Globus pallidus (tissue), 1 donor: ENCODE data around the gene SRMS.
"Not testable (repeated sequence)": the region's sequence is repeated elsewhere in the genome, so short reads cannot be mapped to it uniquely, and the experiment has no call there.

Experiments
- DNase-seq: peaks from one replicate; pipeline ENCODE4 v3.0.0-alpha.2; 2015; ENCODE audit warnings: low spot score

The SRMS gene

DNA sequence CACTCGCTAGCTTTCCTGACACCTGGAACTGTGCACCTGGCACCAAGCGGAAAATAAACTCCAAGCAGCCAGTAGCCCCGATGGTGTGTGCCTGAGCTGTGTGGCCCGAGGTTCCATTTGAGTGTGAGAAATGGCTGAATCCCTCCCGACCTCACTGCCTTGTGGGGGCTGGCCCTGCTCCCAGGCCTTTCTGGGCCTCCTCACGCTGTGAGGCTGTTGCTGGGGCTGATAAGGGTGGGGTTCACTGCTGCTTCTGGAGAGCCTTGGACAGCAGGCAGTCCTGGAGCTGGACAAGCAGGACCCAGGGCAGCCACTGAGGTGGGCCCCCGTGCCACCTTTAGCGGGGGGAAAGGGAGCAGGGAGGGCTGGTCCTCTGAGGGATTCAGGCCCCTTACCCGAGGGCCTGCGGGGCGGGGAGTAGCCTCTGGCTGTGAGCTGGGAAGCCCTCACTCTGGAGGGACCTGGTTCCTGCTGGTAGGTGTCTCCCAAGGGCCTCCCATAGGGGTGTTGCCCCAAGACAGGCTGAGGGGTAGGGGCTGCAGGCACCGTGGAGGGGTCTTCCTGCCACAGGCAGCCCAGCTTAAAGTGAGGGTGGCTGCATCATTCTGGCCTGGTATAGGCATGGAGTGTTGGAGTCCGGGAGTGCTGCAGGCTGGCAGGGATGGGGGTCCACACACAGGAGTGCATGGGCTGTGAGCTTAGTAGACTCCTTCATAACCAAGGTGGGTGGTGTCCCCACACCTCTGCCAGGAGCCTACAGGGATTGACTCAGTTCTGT lies 25.3 kb downstream of the SRMS start:
- no peak for DNase-seq

GRCh38 chr20:63521602-63522001 lies 25.9 kb downstream of the SRMS start:
- no peak for DNase-seq

DNA sequence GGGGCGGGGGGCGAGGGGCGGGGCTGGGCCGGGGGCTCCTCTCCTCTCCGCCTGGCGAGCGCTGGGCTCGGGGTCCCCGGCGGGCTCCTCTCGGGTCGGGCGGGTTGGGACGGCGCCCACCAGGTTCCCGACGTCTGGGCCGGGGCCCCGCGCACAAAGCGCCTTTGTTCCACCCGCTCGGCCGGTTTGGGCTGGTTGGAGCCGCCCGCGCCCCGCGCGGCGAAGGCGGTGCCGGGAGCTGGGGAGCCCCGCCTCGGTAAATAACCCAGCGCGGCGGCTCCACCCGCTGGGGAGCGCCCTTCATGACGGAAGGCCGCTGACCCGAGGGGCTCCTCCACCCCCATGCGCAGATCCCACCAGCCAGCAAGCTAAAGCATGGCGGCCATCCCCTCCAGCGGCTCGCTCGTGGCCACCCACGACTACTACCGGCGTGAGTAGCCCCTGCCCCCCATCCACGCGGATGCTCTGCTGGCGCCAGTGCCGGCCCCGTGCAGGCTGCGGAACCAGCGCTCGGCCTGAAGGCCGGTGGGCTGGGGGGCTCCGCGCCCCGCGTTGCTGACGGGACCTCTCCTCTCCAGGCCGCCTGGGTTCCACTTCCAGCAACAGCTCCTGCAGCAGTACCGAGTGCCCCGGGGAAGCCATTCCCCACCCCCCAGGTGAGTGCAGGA lies 26.5 kb downstream of the SRMS start:
- DNase-seq = peak; percentile 80

- peak; percentile 82 for DNase-seq
Measured at GRCh38 chr20:63520504-63520933, 27.0 kb downstream of the SRMS start, which contains the start of gene PPDPF. Gene PPDPF, plus strand, starts transcription at chr20:63520765. Its CDS starts 544 bp downstream, at chr20:63521309.

DNA sequence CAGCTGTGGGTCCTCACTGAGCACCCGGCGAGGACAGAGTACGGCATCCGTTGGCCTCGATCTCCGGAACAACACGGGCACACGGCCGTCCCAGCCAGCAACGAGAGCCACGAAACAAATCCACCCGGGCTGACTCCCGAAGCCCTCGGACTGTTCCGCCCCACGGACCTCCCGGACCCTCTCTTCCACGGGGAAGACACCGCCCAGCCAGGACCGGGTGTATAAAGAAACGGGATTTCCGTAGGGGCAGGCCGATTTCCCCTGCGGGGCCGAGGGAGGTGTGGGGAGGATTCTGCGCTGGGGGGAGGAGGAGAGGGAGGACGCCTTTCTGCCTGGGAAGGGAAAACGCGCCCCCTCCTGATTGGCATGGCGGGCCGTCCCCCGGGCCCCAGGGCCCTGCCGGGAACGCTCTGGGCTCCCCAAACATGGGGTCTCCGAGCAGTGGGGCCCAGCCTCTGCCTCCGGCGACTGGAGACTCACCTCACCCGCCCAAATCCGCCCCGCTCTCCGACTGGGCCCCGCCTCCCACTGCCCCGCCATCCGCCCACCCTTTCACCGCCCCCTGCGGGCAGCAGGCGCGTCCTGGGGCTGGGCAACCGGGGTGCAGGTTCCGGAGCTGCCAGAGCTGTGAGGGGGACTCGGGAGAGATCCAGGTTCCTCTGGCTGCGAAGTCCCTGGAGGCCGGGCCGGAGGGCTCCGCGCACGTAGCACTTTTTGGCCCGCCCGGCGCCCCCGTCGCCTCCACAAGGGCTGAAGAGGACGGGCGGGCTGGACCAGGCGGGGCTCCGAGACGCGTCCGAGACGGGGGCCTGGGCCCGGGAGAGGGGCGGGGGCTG lies 27.7 kb downstream of the SRMS start:
- peak; percentile 26 for DNase-seq

DNA sequence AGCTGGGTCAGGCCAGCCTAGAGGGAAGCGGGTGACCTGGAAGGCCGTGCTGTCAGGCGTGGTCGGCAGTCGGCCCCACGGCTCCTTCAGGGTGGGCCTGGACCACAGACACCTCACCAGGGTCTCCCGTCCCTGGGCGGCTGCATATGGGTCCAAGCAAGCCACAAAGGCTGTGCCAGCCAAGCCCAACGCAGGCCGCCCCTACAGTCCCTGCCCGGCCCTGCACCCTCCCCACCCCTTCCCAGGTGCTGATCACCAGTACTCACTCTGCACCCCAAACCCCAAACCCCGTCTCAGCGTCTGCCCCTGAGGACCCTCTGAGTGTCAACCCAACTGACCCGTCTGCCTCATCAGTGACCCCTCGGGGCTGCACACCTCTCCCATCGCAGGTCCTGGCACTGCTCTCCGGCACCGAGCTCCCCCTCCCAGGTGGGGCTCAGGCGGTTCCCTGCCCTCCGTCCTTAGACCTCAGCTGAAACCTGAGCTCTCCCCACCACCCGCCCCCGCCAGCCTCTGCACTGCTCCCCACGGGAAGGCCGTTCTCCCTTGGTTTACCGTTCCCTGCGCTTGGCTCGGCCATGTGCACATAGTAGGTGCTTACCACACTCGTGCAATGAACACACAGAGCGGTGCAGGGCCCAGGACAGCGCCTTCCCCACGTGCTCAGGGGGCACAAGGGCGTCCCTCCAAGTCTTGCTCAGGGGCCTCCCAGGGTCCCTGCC lies 28.4 kb downstream of the SRMS start:
- no peak for DNase-seq

GRCh38 chr20:63518351-63518861 lies 29.1 kb downstream of the SRMS start:
- no peak for DNase-seq

GRCh38 chr20:63517376-63518309 lies 29.9 kb downstream of the SRMS start:
- no peak for DNase-seq

GRCh38 chr20:63514520-63514919 lies 33.0 kb downstream of the SRMS start:
- not testable (repeated sequence) for DNase-seq

GRCh38 chr20:63513207-63513606 lies 34.3 kb downstream of the SRMS start:
- no peak for DNase-seq

DNA sequence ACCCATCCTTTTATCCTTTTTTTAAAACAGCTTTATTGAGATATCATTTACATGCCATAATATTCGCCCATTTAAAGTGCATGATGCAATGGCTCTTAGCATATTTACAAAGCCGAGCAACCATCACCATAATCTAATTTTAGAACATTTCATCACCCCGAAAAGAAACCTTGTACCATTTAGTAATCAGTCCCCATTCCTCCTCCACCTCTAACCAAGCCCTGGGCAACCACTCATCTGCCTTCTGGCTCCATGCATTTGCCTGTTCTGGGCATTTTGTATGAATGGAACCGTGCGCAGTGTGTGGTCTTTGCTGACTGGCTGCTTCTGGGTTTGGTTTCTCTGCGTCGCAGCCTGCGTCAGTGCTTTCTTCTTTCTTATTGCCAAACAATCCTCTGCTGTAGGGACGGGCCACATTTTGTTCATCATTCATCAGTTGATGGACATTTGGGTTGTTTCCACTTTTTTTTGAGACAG lies 38.4 kb downstream of the SRMS start:
- no peak for DNase-seq

DNA sequence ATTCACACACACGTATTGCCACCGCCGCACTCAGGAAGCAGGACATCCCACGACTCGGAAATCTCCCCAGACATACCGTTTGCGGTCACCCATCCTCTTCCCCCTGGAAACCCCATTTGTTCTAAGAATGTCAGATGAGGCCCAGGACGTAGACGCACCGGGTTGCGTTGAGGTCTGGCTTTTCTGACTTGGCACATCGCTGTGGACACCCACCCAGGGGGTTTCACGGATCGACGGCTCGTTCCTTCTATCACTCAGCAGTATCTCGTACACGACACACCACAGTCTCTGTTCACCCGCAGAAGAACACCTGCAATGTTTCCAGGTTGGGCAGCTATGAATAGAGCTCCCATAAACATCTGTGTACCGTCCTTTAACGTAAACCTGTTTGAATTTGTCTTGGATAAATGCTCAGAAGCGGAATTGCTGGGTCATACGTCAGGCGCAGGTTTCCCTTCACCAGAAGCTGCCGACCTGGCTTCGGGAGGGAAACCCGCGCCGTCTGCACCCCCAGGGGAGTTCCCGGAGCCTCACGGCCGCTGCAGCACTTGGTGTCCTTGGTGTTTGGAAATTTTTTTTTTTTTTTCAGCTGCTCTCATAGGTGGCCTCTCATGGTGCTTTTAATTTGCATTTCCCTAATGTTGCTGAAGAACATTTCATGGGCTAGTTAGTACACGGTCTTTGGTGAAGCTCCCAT lies 39.3 kb downstream of the SRMS start:
- no peak for DNase-seq

- DNase-seq = no peak
Measured at GRCh38 chr20:63507083-63507743, 40.3 kb downstream of the SRMS start.

GRCh38 chr20:63505723-63506122 lies 41.8 kb downstream of the SRMS start:
- DNase-seq = no peak

GRCh38 chr20:63505281-63505680 lies 42.3 kb downstream of the SRMS start:
- DNase-seq = no peak

DNA sequence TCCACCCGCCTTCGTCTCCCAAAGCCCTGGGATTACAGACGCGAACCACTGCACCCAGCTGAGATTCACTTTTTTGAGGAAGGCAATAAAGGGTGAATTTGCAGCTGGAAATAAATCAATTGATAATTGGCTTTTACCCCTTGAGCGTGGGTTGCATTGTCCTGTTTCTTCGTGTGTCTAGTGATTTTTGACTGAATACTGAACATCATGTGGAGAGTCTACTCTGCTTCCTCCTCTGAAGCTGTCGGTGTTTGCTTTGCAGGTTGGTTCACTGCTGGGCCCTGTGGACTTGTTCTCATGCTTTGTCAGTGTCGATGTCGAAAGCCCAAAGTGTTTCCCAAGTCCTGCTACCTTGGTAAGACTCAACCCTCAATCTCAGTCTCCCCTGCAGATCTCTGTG lies 42.9 kb downstream of the SRMS start:
- no peak for DNase-seq

- DNase-seq = no peak
Measured at GRCh38 chr20:63503524-63503923, 44.0 kb downstream of the SRMS start.

GRCh38 chr20:63502671-63503172 lies 44.8 kb downstream of the SRMS start:
- no peak for DNase-seq
